ENCODE data around the gene ARHGAP15.

Gene ARHGAP15

DNA sequence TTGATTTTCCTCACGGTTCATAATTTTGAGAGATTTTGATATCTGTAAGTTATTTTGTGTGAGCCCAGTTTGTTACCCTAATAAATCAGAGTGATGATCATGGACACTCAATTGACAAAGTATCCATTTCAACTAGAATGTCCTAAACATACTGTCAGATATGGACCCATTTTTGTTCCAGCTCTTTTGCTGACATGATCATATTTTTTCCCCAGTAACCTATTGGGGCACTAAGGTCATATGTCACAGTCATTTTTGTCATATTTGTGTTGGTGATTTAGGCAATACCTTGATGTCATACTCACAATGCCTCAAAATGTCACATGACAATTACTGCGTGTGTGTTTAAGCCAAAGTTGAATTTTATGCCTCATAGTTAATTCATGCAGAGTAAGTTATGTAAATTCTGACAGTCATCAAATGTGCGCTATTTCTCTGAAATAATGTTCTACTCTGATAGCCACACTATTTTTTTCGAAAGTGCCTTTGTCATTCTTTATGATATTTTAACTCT, 218.7 kb downstream of the ARHGAP15 start:
- H3K4me3 ChIP-seq (ENCODE audit: low read depth, low read length) = no peak overlapping the region
- TF ChIP-seq, protein P1, sequence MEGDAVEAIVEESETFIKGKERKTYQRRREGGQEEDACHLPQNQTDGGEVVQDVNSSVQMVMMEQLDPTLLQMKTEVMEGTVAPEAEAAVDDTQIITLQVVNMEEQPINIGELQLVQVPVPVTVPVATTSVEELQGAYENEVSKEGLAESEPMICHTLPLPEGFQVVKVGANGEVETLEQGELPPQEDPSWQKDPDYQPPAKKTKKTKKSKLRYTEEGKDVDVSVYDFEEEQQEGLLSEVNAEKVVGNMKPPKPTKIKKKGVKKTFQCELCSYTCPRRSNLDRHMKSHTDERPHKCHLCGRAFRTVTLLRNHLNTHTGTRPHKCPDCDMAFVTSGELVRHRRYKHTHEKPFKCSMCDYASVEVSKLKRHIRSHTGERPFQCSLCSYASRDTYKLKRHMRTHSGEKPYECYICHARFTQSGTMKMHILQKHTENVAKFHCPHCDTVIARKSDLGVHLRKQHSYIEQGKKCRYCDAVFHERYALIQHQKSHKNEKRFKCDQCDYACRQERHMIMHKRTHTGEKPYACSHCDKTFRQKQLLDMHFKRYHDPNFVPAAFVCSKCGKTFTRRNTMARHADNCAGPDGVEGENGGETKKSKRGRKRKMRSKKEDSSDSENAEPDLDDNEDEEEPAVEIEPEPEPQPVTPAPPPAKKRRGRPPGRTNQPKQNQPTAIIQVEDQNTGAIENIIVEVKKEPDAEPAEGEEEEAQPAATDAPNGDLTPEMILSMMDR (IDR thresholded peaks at IDR 0.05; ENCODE audit: insufficient read depth, low read depth, low read length, missing control alignments) = no peak
- no peak for DNase-seq (ENCODE audit: low read depth)

DNA sequence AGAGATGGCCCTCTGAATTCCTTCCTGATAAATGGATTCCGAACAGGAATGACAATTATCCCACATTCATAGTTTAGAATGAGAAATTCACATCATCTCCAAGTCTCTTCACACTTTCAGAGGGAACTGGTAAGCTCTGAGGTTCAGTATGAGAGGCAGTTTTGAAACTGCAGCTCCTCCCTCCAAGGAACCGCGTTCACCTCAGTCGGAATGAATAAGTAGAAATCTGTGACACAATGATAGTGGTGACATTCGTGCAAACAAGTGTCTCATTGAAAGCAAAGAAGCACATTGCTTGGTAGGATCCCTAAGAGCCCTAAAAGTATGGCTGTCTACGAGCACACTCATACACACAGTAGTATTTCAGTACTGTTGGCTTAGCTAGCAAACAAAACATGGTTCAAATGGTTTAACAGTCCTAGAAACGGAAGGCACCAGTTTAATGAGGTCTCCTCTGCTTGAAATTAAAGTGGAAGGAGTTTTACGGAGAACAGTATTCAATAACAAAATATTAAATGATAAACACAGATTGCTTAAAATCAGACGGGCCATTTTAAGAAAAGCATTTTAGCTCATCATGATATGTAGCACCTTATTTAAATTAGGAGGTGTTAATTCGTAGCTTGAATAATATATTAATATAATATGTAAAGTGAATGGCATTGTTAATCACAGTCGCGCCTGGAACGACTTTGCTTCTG, 225.0 kb downstream of the ARHGAP15 start:
- TF ChIP-seq, protein P1 (IDR thresholded peaks at IDR 0.05; ENCODE audit: insufficient read depth, low read depth, low read length, missing control alignments) = no peak
- no peak overlapping the region for H3K4me3 ChIP-seq (ENCODE audit: low read depth, low read length)
- no peak for DNase-seq (ENCODE audit: low read depth)

DNA sequence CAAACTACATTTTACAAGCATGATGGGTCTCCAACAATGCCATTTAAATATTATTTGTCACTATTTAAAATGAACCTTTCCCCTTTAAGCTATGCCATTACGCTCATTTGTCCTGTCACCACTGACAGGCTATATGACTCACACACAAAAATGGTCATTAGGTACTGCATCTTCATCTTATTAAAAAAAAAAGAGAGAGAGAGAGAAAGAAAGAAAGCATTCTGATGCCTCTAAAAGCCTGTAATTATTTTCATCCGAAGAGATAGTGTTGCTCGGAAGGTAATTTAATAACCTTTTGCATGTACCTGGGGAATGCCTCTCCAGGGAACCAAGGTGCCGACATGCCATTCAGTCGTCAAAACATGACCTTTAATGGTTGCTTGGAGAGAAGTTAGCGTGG, 226.7 kb downstream of the ARHGAP15 start:
- H3K4me3 ChIP-seq (ENCODE audit: low read depth, low read length) = no peak overlapping the region
- TF ChIP-seq, protein P1 (IDR thresholded peaks at IDR 0.05; ENCODE audit: insufficient read depth, low read depth, low read length, missing control alignments) = no peak
- DNase-seq (ENCODE audit: low read depth) = no peak

DNA sequence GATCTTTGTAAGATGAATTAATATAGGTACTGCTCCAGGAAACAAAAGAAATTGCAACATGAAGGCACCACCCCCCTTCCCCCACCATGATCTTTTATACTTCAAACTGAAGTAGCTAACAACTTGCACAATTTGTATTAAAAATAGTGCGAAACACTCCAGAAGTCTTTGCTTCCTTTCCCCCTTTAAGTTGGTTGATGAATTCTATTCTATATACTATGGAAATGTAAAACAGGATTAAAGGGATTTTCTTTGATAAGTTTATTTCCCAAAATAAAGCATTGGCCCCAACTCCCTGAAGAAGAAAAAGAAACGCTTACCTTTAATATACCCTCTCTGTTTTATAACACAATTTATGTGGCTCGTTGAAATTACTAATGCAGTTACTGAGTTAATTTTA, 227.1 kb downstream of the ARHGAP15 start:
- TF ChIP-seq, protein P1 (IDR thresholded peaks at IDR 0.05; ENCODE audit: insufficient read depth, low read depth, low read length, missing control alignments) = no peak
- no peak overlapping the region for H3K4me3 ChIP-seq (ENCODE audit: low read depth, low read length)
- DNase-seq (ENCODE audit: low read depth) = no peak

DNA sequence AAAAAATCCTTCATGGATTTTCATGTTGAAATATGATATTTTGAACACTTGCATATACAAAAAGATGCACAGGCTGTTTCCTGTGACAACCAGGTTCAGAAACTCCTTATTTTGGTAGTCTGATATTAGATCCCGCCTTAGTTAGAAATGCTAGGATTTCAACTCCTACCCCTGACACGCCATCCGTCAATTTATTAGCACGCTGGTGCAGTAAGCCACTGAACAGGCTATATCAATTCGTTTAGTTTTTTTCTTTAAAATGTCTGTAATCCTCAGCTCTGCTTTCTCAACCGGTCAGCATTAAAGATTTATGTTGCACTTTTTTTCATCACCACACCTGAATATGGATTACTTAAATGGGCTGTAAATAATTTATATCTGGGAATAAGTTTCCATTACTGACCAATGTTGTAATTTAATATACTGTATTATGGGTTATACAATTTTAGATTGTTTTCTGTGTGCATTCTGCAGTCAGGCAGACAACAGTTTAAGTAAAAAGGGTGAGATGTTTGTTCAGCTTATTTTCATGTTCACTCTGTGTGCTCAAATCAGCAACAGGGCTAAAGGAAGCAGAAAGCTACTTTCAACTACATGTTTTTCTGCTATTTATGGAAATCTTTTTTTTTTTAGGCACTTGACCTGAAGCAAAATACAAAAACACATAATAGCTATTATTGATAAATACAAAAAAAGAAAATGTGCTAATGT, 227.7 kb downstream of the ARHGAP15 start:
- no peak overlapping the region for H3K4me3 ChIP-seq (ENCODE audit: low read depth, low read length)
- TF ChIP-seq, protein P1 (IDR thresholded peaks at IDR 0.05; ENCODE audit: insufficient read depth, low read depth, low read length, missing control alignments) = no peak
- DNase-seq (ENCODE audit: low read depth) = no peak

DNA sequence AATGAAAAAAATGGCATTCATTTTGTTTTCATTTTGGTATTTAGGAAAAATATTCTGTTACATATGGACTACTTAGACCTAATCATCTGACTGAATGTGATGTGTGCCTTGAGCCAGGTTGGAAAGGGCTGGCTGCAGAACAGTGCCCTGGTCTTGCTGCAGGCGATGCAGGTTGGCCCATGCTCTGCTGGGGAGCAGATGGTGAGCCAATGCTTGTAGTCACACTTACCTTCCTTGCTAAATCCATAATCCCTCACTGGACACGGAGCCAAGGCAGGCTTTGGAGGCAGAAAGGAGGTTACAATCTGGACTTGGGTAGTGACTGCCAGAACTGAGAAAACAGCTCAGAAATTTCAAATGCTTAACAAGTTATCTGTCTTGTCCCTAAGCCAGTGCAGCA, 228.7 kb downstream of the ARHGAP15 start:
- no peak overlapping the region for H3K4me3 ChIP-seq (ENCODE audit: low read depth, low read length)
- no peak for DNase-seq (ENCODE audit: low read depth)
- TF ChIP-seq, protein P1 (IDR thresholded peaks at IDR 0.05; ENCODE audit: insufficient read depth, low read depth, low read length, missing control alignments) = no peak
